Endothelial cell of umbilical vein (primary cell): Measurements from ENCODE around the gene STAB2. TPM values are rescaled to one million over a fixed set of nuclear protein-coding genes. Genes with fewer than 3 reads are reported as not detected.

Experiments used
- BruUV-seq: library from RNA; stranded (reverse); fragments of 400-500 nt; replicated peaks from 2 replicates; lab custom pipeline; 2021; lab: Mats Ljungman, UMichigan
- CTCF ChIA-PET: fragments of 300-600, 350-600 bp; sonication (Branson Sonifier 250); formaldehyde crosslinking; loops from one replicate; lab custom pipeline; 2021; ENCODE audit warnings: antibody characterized with exemption, inconsistent platforms; lab: Charles Lee
- POLR2A ChIA-PET: fragments of 300-600, 350-600 bp; sonication (Branson Sonifier 250); formaldehyde crosslinking; loops from one replicate; lab custom pipeline; 2021; ENCODE audit warnings: antibody characterized with exemption, inconsistent platforms; lab: Charles Lee
- DNase-seq: peaks from one replicate; pipeline ENCODE4 v3.0.0-alpha.2; 2011; ENCODE audit warnings: low read depth, low spot score
- FAIRE-seq: peaks from 2 replicates; lab custom pipeline; 2011; peaks lifted over from hg19 to GRCh38; lab: Jason Lieb, UNC
- H2AFZ ChIP-seq: 2 replicates; pipeline ENCODE4 v1.6.0; 2012; ENCODE audit warnings: low read depth, low read length, control low read depth, inconsistent platforms
- H3K27ac ChIP-seq: 2 replicates; pipeline ENCODE4 v1.5.1; 2011; ENCODE audit warnings: low read depth, mild to moderate bottlenecking, control low read depth, low read length, moderate library complexity; ENCODE audit not compliant: insufficient read depth
- H3K27me3 ChIP-seq, 2 experiments: 2 replicates each; pipeline versions ENCODE4 v1.6.0 to v1.6.1; 2011; ENCODE audit warnings: low read length in 2 of 2, mixed read lengths in 1 of 2; ENCODE audit not compliant: control insufficient read depth in 2 of 2, insufficient read depth in 2 of 2
- H3K36me3 ChIP-seq, 2 experiments: 2 replicates in 1 of 2; 3 replicates in 1 of 2; pipeline ENCODE4 v1.5.1; 2011; ENCODE audit warnings: low read length in 2 of 2, mild to moderate bottlenecking in 1 of 2, moderate library complexity in 1 of 2; ENCODE audit not compliant: control insufficient read depth in 2 of 2, insufficient read depth in 2 of 2; ENCODE audit errors: extremely low read depth in 1 of 2
- H3K4me1 ChIP-seq: 3 replicates; pipeline ENCODE4 v1.5.1; 2011; ENCODE audit warnings: mild to moderate bottlenecking, low read length; ENCODE audit not compliant: control insufficient read depth, insufficient read depth; ENCODE audit errors: extremely low read depth
- H3K4me2 ChIP-seq: 2 replicates; pipeline ENCODE4 v1.6.1; 2011; ENCODE audit warnings: low read length, control low read depth, mixed read lengths; ENCODE audit not compliant: insufficient read depth
- H3K4me3 ChIP-seq, 3 experiments: fragments of 200-600 bp in 1 of 3; sonication (generic), shearing (Covaris generic) in 1 of 3; replicated peaks in 1 of 3; 2 replicates each; pipeline ENCODE4 v1.5.1; 2011 to 2016; ENCODE audit warnings: control low read depth in 3 of 3, low read length in 3 of 3, mild to moderate bottlenecking in 2 of 3, inconsistent platforms in 1 of 3, low read depth in 1 of 3, moderate library complexity in 1 of 3; ENCODE audit not compliant: insufficient read depth in 1 of 3
- H3K79me2 ChIP-seq: 2 replicates; pipeline ENCODE4 v1.6.0; 2012; ENCODE audit warnings: low read length, inconsistent platforms; ENCODE audit not compliant: control insufficient read depth, insufficient read depth
- H3K9ac ChIP-seq: replicated peaks from 2 replicates; pipeline ENCODE3; 2011; ENCODE audit warnings: low read length, control low read depth; ENCODE audit not compliant: insufficient read depth; ENCODE audit errors: extremely low read depth
- H3K9me1 ChIP-seq: replicated peaks from 3 replicates; pipeline ENCODE4 v1.6.0; 2011; ENCODE audit warnings: mild to moderate bottlenecking, low read length; ENCODE audit not compliant: control insufficient read depth, insufficient read depth; ENCODE audit errors: extremely low read depth
- H3K9me3 ChIP-seq: replicated peaks from 2 replicates; pipeline ENCODE4 v1.5.1; 2012; ENCODE audit warnings: low read length, inconsistent platforms; ENCODE audit not compliant: control insufficient read depth, insufficient read depth
- H4K20me1 ChIP-seq: replicated peaks from 2 replicates; pipeline ENCODE3; 2011; ENCODE audit warnings: mild to moderate bottlenecking, low read length; ENCODE audit not compliant: control insufficient read depth, insufficient read depth; ENCODE audit errors: extremely low read depth
- CTCF ChIP-seq, 2 donors: IDR thresholded peaks; 1 replicate in 1 of 2; 2 replicates in 1 of 2; pipeline ENCODE4 v1.5.1; 2011; ENCODE audit warnings: low read length in 2 of 2, mild to moderate bottlenecking in 2 of 2, moderate library complexity in 2 of 2, control low read depth in 1 of 2, inconsistent platforms in 1 of 2, low read depth in 1 of 2; ENCODE audit not compliant: insufficient read depth in 1 of 2; ENCODE audit errors: extremely low read depth in 1 of 2
- EZH2 ChIP-seq: IDR thresholded peaks from 2 replicates; pipeline ENCODE4 v1.6.1; 2012; ENCODE audit warnings: borderline replicate concordance, low read depth, mild to moderate bottlenecking, moderate library complexity, low read length, inconsistent platforms; ENCODE audit not compliant: severe bottlenecking
- FOS ChIP-seq: IDR thresholded peaks from 2 replicates; pipeline ENCODE4 v1.6.1; 2011; ENCODE audit warnings: mild to moderate bottlenecking, low read length, moderate library complexity, borderline replicate concordance; ENCODE audit not compliant: insufficient read depth
- GATA2 ChIP-seq: IDR thresholded peaks from 2 replicates; pipeline ENCODE4 v1.7.0; 2011; ENCODE audit warnings: low read depth, mild to moderate bottlenecking, moderate library complexity, mixed read lengths, low read length; ENCODE audit not compliant: insufficient read length, insufficient read depth
- JUN ChIP-seq: IDR thresholded peaks from 2 replicates; pipeline ENCODE4 v1.6.1; 2011; ENCODE audit warnings: borderline replicate concordance, low read depth; ENCODE audit not compliant: insufficient read length, insufficient read depth
- MYC ChIP-seq: IDR thresholded peaks from one replicate; pipeline ENCODE4 v1.6.1; 2011; ENCODE audit warnings: mild to moderate bottlenecking, low read depth, low read length
- POLR2A ChIP-seq: IDR thresholded peaks from 2 replicates; pipeline ENCODE4 v1.6.1; 2012; ENCODE audit warnings: low read depth, mild to moderate bottlenecking, control low read depth, low read length
- POLR2AphosphoS5 ChIP-seq: IDR thresholded peaks from 2 replicates; pipeline ENCODE4 v1.6.1; 2012; ENCODE audit warnings: low read depth, mild to moderate bottlenecking, control low read depth, low read length, moderate library complexity; ENCODE audit not compliant: insufficient read depth
- dilution Hi-C: fragments of 300-500 bp; cut with MboI; formaldehyde crosslinking; loops from one replicate; pipeline ENCODE4 v1.15.0; 2019; ENCODE audit warnings: low sequenced_read_pairs; ENCODE audit not compliant: extremely low pct_ligation_motif_present
- intact Hi-C: fragments of 100-400 bp; cut with micrococcal nuclease; formaldehyde crosslinking; loops from one replicate; pipeline ENCODE4 v1.10.0; 2022
- polyA plus RNA-seq, 4 experiments: library from polyadenylated mRNA; depleted of rRNA in 3 of 4; stranded (reverse) in 3 of 4; unstranded in 1 of 4; fragments of >200 nt; gene quantifications; 2 replicates each; pipeline versions ENCODE4 v1.2.1 to v1.2.3, GENCODE V29; 2011 to 2012; ENCODE audit warnings: missing spikeins in 1 of 4
- total RNA-seq: library from RNA; stranded (reverse); gene quantifications from 2 replicates; pipeline ENCODE4 v1.2.3, GENCODE V29; 2021

The STAB2 gene
- total and polyA plus RNA-seq, 2 donors (not counting 3 experiments of a cell fraction or from before 2014, with no cell fraction given): 0.01 TPM; not detected in 1

GRCh38 chr12:103561174-103561573 is 25.9 kb upstream of the STAB2 start:
- H3K4me2 ChIP-seq: no peak overlapping the region
- no peaks in the 10 kb centered on the region for H3K9me3 ChIP-seq
- intact Hi-C loops: no loop called here
- CTCF ChIA-PET: no interaction called here
- FAIRE-seq: no peak
- no peak for DNase-seq
- H3K9me1 ChIP-seq: no peaks in the 10 kb centered on the region
- no peaks in the 10 kb centered on the region for H4K20me1 ChIP-seq
- no peaks in the 10 kb centered on the region for H3K36me3 ChIP-seq
- H3K4me3 ChIP-seq: no peak overlapping the region
- dilution Hi-C loops: no loop called here
- H3K79me2 ChIP-seq: no peaks in the 10 kb centered on the region
- POLR2A ChIA-PET: no interaction called here
- BruUV-seq: no TSS peak
- H3K27ac ChIP-seq: no peak overlapping the region
- H3K9ac ChIP-seq: no peak overlapping the region
- TF ChIP-seq POLR2AphosphoS5 (no peak), FOS (no peak)
- no peaks in the 10 kb centered on the region for H3K4me1 ChIP-seq
- no peak overlapping the region for H2AFZ ChIP-seq
- H3K27me3 ChIP-seq: no peaks in the 10 kb centered on the region

GRCh38 chr12:103566398-103566797 is 20.7 kb upstream of the STAB2 start:
- no peaks in the 10 kb centered on the region for H3K9me3 ChIP-seq
- no peaks in the 10 kb centered on the region for H3K36me3 ChIP-seq
- POLR2A ChIA-PET: no interaction called here
- no peak overlapping the region for H3K4me3 ChIP-seq
- DNase-seq (no peak), FAIRE-seq (no peak)
- CTCF ChIA-PET: interaction anchor here (1.8 kb wide), 1 partner anchor 9 kb away, joined by 7 read pairs; no protein-coding TSS in a partner anchor
- intact Hi-C loops: no loop called here
- no peaks in the 10 kb centered on the region for H3K9me1 ChIP-seq
- peaks cover 2 to 7% of the 10 kb centered on the region in 2 experiments for H3K27me3 ChIP-seq
- no TSS peak for BruUV-seq
- no peaks in the 10 kb centered on the region for H3K4me1 ChIP-seq
- dilution Hi-C loops: no loop called here
- no peak overlapping the region for H2AFZ ChIP-seq
- no peak overlapping the region for H3K9ac ChIP-seq
- H3K79me2 ChIP-seq: no peaks in the 10 kb centered on the region
- TF ChIP-seq EZH2 (no peak), GATA2 (no peak), CTCF (IDR thresholded peaks at IDR 0.05; ENCODE audit: extremely low read depth in 1 of 2, insufficient read depth in 1 of 2, low read depth in 1 of 2, low read length in 2 of 2) (no peak), FOS (no peak), MYC (no peak), JUN (no peak), POLR2AphosphoS5 (no peak), POLR2A (no peak)
- H3K27ac ChIP-seq: no peak overlapping the region
- H3K4me2 ChIP-seq: no peak overlapping the region
- no peaks in the 10 kb centered on the region for H4K20me1 ChIP-seq
